ENCODE measurements around the gene ANXA7.
"Not testable (repeated sequence)": the region's sequence is repeated elsewhere in the genome, so short reads cannot be mapped to it uniquely, and the experiment has no call there.

The ANXA7 gene

DNA sequence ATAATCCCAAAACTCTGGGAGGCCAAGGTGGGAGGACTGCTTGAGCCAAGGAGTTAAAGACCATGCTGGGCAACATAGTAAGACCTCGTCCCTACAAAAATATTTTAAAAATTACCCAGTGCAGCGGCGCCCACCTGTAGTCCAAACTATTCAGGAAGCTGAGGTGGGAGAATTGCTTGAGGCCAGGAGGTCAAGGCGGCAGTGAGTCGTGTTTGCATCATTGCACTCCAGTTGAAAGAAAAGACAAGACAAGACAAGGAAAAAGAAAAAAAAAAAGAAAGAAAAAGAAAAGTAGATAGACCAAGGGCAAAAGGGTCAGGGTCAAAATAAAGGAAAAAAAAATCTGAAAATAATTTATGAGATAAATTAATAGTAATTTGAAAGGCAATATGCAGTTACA is 5.8 kb downstream of the ANXA7 start:
- no peak for DNase-seq (ENCODE audit: low read depth, low spot score)

- DNase-seq (ENCODE audit: low read depth, low spot score) = no peak
Measured at GRCh38 chr10:73407495-73407894, 6.4 kb downstream of the ANXA7 start.

- DNase-seq (ENCODE audit: low read depth, low spot score) = no peak
Measured at GRCh38 chr10:73406846-73407245, 7.0 kb downstream of the ANXA7 start.

DNA sequence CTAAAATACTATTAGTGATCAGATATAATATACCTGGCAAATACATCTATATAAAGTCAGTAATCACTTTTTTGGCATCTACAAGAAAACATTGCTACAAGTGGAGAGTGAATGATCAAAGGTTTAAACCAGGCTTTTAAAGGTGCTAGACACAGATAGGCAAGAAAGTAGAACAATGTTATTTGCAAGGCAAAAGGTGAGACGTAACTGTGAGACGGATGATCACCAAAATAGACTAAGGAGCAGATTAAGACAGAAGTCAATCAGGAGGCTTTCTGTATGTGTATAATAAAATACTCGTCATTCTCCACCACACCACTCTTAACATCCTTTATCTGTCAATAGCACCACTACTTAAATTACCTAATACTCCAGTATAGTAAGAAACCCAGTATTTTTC is 8.3 kb downstream of the ANXA7 start:
- no peak for DNase-seq (ENCODE audit: low read depth, low spot score)

- DNase-seq (ENCODE audit: low read depth, low spot score) = no peak
Measured at GRCh38 chr10:73404690-73405089, 9.2 kb downstream of the ANXA7 start.

GRCh38 chr10:73401636-73402035 is 12.2 kb downstream of the ANXA7 start:
- DNase-seq (ENCODE audit: low read depth, low spot score) = no peak

GRCh38 chr10:73399063-73399462 is 14.8 kb downstream of the ANXA7 start:
- DNase-seq (ENCODE audit: low read depth, low spot score) = no peak

GRCh38 chr10:73398024-73398423 is 15.8 kb downstream of the ANXA7 start:
- no peak for DNase-seq (ENCODE audit: low read depth, low spot score)

DNA sequence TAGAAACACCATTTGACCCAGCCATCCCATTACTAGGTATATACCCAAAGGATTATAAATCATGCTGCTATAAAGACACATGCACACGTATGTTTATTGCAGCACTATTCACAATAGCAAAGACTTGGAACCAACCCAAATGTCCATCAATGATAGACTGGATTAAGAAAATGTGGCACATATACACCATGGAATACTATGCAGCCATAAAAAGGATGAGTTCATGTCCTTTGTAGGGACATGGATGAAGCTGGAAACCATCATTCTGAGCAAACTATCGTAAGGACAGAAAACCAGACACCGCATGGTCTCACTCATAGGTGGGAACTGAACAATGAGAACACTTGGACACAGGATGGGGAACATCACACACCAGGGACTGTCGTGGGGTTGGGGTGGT is 19.5 kb downstream of the ANXA7 start:
- not testable (repeated sequence) for DNase-seq (ENCODE audit: low read depth, low spot score)

DNA sequence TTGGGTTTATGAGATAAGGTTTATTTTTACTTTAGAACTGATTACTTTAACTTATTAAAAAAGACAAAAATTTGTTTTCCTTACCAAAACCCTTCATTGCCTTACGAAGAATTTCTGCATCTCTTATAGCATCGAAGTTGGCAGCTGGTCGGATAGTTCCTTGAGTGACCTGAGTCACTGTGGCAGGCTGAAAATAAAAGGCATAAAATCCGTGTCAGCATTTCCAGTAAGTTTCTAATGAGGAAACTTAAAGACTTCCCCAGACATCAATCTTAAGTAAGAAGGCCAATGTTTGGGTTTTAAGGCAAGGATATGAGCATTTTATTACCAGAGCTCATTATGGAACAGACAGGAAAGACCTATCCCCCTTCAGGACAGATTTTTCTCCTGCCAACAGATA is 25.6 kb downstream of the ANXA7 start:
- DNase-seq (ENCODE audit: low read depth, low spot score) = no peak

GRCh38 chr10:73386583-73386982 is 27.3 kb downstream of the ANXA7 start:
- no peak for DNase-seq (ENCODE audit: low read depth, low spot score)

DNA sequence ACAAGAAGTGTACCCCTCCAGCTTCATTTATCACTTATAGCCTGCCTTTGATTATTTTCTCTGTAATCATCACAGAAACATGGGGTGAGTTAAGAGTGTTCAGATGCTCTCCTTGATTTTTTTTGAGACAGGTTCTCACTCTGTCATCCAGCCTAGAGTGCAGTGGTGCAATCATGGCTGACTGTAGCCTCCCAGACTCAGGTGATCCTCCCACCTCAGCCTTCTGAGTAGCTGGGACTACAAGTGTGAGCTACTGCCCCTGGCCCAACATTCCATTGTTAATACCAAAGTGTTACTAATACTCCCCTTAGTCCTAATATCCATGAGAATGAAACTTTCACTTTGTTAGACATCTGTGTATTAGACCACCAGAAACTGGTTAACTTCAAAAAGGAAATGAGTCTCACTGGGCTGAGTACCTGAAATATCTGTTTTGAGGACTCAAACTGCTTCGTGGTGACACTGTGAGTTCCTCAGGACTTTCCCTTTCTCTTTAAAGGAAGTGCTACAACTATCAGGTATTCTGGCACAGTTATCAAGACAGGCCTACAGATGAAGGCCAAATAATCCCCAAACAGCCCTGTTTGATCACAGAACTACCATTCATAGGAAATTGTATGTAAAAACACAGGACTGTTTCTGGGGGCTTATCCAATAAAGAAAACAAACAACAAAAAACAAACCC is 34.7 kb downstream of the ANXA7 start:
- no peak for DNase-seq (ENCODE audit: low read depth, low spot score)

DNA sequence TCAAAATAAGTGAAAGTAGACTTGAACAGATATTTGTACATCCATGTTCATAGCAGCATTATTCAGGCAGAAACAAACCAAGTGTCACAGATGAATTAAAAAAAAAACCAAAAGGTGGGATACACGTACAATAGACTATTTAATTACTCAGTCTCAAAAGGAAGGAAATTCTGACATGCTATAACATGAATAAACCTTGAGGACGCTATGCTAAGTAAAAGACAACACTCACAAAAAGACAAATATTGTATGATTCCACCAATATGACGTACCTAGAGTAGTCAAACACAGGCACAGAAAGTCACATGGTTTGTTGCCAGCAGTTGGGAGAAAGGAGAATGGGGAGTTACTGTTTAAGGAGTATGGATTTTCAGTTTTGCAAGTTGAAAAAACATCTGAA is 37.2 kb downstream of the ANXA7 start:
- no peak for DNase-seq (ENCODE audit: low read depth, low spot score)

- DNase-seq (ENCODE audit: low read depth, low spot score) = no peak
Measured at GRCh38 chr10:73368238-73368637, 45.6 kb downstream of the ANXA7 start.

GRCh38 chr10:73366381-73367298 is 47.2 kb downstream of the ANXA7 start:
- DNase-seq (ENCODE audit: low read depth, low spot score) = no peak

DNA sequence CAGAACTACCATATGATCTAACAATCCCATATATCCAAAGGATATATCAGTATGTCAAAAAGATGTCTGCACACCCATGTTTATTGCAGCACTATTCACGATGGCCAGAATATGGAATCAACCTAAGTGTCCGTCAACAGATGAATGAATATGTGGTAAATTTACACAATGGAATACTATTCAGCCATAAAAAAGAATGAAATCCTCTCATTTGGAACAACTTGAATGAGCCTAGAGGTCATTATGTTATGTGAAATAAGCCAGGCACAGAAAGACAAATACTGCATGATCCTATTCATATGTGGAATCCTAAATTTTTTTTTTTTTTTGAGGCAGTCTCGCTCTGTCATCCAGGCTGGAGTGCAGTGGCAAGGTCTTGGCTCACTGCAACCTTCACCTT is 48.9 kb downstream of the ANXA7 start:
- DNase-seq (ENCODE audit: low read depth, low spot score) = no peak

DNA sequence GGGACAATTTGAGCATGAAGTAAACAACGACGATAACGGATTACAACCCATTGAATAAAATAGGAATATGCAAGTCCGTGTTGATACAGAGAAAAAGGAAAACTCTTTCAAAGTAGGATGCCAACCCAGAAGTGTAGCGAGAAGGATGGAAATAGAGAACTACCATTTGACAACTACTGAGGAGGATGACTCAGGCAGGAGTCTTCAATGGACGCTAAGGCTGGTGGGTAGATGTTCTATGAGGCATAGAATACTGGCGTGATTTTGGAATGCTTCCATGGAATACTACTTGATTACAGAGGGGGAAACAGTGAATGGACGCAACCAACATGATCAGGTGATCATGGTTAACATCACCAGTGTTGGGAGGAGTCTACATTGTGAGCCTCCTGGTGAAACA is 54.4 kb downstream of the ANXA7 start:
- DNase-seq (ENCODE audit: low read depth, low spot score) = no peak

DNA sequence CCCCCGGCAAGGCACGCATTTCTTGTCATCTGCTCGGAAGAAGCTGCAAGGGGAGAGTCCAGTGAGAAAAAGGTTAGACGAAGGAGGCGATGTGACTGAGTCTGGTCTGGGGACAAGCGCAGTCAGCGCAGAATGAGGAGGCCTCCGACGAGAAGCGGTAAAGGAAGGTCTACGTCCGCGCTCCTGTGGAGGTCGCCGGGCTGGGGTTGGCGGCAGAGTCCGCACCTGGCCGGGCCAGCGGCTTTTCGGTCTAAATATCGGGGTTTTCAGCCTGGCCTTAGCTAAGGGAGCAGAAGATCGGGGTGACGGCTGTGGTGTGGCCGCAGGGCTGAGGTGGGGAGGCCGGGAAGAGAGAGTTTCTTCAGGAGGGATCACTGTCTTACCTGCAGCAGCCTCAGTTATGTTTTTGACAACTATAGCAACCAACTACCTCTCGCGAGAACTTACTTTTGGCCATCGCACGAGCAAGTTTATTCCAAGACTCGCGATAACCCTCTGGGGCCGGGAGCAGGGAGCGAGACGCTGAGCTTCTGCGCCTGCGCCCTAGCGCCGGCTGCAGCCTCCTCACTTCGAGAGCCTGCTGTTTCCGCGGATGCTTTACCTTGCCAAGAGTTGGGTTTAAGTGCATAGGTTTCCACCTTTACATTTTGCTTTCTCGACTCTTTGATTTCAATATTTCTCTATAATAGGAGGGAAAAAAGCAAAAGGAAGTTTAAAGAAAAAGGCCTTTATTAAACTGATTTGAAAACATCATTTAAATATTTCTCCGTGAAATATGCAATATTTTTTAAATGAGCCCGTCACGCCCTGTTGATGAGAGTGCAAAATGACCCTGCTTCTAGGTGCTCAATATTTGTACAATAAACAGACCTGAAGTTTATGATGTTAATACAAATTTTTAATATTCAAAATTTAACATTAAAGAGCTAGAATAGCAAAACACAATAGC is 55.3 kb downstream of the ANXA7 start, which contains the start of gene CFAP70:
Gene CFAP70 (minus strand): TSS at position 534 of the 949 bp plus-strand sequence. CDS start 4,068 bp downstream, outside the sequence.
- peak; percentile 92 for DNase-seq (ENCODE audit: low read depth, low spot score)

GRCh38 chr10:73357821-73358220 is 56.0 kb downstream of the ANXA7 start:
- DNase-seq (ENCODE audit: low read depth, low spot score) = no peak

- no peak for DNase-seq (ENCODE audit: low read depth, low spot score)
Measured at GRCh38 chr10:73357166-73357565, 56.7 kb downstream of the ANXA7 start.

DNA sequence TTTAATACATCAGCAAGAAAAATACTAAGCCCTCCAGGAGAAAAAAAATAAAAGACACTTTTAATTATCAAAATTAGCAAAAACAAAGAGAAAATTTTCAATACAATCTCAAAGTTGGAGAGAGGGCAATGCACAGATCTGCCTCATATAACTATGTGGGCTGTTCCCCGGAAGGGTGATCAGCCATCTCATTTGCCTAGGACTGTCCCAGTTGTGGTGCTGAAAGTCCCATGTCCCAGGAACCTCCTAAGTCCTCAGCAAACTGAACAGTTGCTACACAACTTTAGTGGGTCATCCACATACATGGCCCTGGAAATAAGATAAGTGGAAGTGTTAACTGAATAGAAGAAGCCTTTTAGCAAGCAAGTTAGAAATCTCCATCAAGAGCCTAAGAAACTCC is 69.6 kb downstream of the ANXA7 start:
- no peak for DNase-seq (ENCODE audit: low read depth, low spot score)

GRCh38 chr10:73340121-73340520 is 73.7 kb downstream of the ANXA7 start:
- no peak for DNase-seq (ENCODE audit: low read depth, low spot score)

All from smooth muscle cell of the brain vasculature (primary cell).